Liver (tissue), 2 donors: ENCODE data around the gene TCF12.

Experiments
- CTCF ChIP-seq: fragments of 150-350 bp; IDR thresholded peaks from 2 replicates; pipeline ENCODE4 v1.5.1; 2017; ENCODE audit warnings: improper control_type of control experiment, low read depth, low read length; ENCODE audit not compliant: missing input control
- MAX ChIP-seq: IDR thresholded peaks from 2 replicates; pipeline ENCODE4 v1.6.1; 2016; ENCODE audit warnings: antibody characterized with exemption
- donor health status: healthy.

GRCh38 chr15:57245714-57246113, 327.3 kb downstream of the TCF12 start:
- no peak for TF ChIP-seq CTCF
- TF ChIP-seq MAX, result no peak
